ENCODE data around the gene LHX5.
"Not testable (repeated sequence)": the region's sequence is repeated elsewhere in the genome, so short reads cannot be mapped to it uniquely, and the experiment has no call there.

LHX5 gene

DNA sequence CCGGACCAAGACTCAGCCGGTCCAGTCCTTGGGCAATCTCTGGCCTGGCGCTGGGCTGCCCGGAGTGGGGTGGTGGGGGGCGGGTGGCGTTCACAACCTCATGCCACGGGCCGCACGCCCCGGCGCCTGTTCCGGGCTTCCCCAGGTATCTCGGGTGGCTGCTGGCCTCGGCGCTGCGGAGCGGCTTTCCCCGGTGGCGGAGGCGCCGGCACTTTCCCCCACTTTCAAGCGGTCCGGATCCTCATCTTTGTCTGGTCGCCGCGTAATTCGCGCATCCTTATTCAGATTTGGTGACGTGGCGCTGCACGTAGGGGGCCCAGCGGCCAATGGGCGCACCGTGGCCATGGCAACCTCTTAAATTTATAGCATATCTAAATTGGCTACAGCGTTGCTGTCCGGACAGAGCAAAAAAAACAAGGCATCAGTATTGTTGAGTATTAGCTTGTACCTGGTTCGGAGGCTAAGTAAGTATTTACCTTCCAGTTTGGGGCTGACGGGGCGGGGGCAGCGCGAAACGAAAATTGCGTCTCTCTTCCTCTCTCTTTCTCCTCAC is at the start of gene LHX5:
Gene LHX5, minus strand, starts transcription at position 253 of the 553 bp plus-strand sequence. CDS start 373 bp downstream, outside the sequence.
- no peak for DNase-seq

DNA sequence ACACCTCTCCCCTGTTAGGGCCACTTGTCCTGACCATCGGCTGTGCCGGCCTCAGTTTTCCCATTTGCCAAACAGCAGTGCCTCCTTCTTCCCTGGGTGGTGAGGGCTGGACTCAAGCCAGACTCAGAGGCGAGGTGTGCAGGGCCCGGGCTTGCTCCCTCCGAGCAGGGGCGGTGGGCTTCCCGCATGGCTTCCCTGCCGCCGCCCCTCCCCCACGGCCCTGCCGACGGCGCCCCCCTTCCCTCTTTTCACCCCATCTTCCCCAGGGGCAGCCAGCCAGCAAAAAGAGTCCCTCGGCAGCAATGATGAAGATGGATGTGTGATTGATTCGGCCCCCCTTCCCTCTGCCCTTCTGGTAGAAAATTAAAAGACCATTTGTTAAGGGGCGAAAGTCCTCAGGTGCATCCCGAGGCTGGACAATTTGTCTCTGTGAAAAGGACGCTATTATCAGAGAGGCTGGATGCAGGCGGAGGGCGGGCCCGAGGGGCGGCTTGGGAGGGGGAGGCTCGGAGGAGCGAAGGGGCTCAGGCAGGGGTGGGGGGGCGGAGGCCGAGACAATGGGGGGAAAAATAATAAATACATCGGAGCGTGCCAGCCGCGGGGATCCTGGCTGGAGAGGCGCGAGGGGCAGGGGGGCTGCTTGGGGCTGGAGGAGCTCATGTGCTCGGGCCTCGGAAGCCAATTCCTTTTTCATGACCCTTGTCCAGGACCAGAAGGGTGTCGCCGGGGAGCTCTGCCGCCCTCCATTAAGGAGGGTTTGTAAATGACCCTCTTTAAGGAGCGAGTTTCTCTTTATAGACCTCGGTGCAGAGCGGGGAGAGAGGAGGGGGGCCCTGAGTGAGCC is 48.0 kb upstream of the LHX5 start:
- no peak for DNase-seq

DNA sequence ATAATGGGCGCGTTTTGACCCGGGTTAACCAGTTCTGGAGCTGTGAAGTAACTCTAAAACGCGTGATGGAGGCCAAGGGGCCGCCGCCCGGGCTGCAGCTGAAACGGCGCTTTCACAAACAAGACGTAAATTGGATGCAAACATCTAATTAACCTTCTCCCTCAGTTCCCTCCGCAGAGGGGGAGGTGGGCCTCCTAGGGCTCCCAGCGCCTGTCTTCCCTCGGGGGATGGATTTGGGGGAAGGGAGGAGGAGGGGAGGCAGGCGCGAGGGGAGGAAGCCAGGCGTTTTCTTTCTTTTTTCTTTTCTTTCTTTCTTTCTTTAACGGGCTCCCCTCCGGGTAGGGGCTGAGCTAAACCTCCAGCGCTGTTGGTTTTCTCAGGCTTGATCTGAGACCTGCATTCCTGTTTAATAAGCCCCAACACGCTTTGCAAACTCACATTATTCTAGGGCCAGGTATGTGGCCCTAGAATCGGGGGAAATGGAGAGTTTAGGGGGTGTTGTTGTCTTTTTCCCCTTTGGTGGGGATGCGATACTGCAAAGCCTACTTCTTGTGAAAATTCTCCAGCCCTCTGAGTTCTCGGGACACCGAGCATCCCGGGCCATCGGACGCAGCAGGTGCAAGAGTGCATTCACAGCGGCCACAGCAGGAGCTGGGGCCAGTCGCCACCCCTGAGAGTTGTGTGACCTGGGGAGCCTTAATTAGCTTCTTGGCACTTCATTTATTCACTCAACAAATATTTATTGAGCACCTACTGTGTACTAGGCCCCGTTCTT is 43.6 kb upstream of the LHX5 start:
- DNase-seq: no peak

DNA sequence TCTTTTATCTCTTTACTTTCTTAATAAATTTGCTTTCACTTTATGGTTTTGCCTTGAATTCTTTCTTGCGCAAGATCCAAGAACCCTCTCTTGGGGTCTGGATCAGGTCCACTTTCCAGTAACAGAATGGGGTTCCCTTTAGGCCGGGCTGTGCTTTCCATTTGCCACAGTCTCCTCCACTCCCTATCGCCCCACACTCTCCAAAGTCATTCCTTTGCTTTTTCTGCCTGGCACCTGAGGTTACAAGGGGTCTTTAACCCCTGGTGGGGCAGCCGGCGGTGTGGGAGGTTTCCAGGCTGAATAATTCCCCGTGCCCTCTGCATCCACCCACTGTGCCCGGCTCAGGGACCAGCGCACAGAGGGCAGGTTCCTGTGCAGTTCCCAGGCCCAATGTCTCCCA is 42.9 kb upstream of the LHX5 start:
- DNase-seq: no peak

DNA sequence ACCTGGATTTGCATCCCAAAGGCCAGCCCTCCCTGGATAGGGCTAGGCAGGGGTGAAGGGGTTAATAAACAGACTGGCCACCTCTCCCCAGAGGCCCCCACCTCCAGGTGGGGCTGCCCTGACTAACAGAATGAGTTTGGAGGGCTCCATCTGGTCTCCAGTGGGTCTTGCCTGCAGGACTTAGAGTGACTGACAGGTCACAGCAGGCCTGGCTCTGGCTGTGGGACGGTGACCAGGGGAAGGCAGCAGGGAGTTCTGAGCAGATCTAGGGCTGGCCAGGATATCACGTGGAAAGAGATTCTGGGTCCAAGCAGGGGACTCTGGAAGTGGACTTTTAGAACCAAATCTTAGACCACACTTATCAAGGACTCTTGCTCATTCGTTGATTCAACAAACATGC is 40.9 kb upstream of the LHX5 start:
- DNase-seq: no peak

DNA sequence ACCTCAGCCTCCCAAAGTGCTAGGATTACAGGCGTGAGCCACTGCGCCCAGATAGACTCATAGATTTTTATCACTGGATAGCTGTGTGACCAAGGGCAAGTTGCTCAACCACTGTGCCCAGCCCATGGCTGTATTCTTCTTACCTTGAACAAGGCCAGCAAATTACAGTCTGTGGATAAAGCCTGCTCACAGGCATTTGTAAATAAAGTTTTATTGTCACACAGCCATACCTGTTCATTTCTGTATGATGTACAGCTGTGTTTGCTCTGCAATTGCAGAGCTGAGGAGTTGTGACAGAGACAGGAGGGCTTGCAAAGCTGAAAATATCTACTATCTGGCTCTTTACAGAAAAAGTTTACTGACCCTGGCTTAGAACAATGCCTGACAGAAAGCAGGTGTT is 35.2 kb upstream of the LHX5 start:
- DNase-seq: no peak

DNA sequence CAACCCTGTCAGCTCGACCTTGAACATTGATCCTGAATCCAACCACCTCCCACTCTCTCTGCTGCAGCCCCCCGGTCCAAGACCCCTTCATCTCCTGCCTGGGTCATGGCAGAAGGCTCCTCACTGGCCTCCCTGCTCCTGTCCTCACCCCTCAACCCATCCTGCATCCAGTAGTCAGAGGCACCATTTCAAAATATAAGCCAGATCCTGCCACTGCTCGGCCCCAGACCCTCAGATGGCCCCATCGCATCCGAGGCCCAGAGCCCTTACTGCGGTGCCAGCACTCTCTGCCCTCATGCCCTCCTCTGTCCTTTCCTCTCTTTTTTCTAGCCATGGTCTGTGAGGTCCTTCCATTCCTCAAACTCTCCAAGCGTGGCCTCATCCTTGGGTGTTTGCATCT is 34.3 kb upstream of the LHX5 start:
- DNase-seq: no peak

DNA sequence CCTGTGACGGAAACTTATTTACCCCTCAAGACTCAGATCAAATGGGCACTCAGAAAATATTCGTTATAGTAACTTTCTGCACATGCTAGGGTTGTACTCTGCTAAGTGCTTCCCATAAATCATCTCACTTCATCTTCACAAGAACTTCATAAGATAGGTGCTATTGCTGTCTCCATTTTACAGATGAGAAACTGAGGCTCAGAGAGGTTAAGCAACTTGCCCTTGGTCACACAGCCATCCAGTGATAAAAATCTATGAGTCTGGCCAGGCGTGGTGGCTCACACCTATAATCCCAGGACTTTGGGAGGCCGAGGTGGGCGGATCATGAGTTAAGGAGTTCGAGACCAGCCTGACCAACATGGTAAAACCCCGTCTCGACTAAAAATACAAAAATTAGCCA is 33.2 kb upstream of the LHX5 start:
- no peak for DNase-seq

DNA sequence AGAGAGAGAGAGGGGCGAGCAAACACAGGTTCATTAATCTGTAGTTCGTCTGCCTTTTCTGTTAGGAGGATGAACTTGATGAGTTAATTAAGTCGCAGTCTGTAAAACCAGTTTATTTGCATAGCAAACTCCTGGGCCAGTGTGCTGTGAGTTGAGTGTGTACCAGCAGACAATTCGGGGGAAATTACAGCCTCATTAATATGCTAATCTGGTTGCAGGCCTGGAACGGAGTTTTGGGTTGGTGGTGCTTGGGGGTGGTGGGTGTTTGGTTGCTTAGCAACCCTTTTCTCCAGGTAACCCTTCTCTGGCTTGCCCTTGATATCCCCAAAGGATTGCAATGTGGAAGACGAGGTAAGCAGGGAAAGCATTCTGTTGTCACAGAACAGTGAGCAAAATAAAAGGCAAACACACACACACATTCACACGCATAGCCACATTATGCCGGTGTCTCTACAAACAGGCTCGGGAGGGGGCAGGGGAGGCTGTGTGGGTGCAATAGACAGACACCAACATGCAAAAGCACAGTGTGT is 29.2 kb upstream of the LHX5 start:
- no peak for DNase-seq

DNA sequence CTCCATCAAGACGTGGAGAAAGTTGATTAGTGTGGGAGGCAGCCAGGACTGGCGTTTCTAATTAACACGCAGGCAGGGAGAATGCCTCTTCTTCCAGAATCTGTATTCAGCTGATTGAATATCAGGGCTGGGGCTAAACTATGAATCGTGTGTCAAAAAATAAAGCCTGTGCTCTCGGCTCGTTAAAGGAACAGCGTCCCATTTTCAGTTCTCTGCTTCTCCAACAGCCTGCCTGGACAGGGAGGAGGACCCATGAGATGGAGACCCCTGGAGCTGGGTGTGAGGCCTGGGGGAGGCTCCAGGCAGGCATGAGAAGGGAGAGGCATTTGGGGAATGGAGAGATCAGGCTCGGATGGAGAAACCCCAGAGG is 28.6 kb upstream of the LHX5 start:
- DNase-seq: no peak

DNA sequence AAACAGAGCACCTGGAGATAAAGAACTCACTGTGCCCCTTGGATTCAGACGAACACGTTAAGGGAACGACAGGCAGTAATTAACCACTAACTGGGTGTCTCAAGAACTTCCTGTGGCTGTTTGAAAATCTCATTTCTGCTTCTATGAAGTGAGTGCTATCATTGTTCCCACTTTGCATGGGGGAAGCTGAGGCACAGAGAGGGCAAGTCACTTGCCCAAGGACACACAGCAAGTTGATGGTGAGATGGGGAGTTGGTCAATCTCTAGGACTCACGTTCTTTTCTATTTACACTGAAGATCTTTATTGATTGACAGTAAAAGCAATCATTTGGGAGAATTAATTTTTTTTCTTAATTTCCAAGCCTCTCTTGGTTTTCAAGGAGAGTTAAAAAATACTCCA is 26.8 kb upstream of the LHX5 start:
- no peak for DNase-seq

DNA sequence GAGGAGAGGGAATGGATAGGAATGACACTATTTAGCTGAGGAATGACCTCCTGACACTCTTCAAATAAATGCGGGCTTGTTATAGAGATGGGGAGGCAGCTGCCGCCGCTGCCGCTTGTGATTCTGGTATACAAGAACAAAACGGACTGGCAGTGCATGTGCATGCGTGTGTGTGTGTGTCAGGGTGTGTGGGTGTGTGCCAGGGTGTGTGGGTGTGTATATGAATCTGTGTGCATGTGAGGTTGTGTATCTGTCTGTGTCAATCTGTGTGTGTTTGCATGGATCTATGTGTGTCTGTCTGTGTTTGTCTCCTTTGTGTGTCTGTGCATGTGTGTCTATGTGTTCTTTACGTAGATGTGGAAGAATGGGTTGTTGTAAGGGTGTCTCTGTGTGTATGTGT is 26.0 kb upstream of the LHX5 start:
- no peak for DNase-seq

DNA sequence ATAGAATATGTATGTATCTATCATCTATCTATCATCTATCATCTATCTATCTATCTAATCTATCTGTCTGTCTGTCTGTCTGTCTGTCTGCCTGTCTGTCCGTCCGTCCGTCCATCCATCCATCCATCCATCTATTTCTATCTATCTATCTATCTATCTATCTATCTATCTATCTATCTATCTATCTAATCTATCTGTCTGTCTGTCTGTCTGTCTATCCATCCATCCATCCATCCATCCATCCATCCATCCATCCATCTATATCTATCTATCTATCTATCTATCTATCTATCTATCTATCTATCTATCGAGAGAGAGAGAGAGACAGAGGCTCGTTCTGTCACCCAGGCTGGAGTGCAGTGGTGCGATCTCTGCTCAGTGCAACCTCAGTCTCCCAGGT is 24.3 kb upstream of the LHX5 start:
- DNase-seq: not testable (repeated sequence)

DNA sequence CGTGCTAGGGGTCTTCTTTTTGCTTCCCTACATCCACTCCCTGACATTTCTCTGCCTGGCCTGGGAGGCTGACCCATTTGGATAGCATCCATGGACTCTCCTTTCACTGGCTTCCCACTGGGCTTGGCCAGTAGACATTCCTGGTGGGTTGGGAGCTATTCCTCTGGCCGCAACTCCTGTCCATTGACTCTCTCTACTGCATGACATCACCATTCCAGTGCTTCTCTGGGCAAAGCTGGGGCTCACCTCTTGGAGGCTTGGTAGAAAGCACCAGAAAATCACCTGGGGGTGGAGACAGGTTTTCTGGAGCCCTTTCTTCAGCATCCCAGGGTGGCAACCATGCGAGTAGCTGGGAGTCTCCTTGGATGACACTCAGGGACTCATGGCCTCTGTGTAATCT is 16.7 kb upstream of the LHX5 start:
- no peak for DNase-seq

DNA sequence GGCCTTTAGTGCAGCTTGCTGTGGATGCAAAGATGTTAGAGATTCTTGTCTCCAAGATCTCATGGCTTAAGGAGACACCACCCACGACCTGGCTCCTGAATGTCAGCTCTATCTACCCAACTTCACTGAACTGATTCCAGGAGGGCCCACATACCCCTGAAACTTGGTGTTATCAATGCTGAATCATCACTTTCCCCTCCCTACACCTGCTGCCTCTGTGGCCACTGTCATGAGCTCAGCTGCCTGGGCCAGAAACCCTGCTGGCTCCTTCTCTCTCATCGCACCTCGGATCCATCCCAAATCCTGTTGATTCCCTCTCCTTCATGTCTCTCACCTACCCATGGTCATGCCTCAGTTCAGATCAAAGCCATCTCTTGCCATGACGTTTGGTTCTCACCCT is 15.1 kb upstream of the LHX5 start:
- no peak for DNase-seq

DNA sequence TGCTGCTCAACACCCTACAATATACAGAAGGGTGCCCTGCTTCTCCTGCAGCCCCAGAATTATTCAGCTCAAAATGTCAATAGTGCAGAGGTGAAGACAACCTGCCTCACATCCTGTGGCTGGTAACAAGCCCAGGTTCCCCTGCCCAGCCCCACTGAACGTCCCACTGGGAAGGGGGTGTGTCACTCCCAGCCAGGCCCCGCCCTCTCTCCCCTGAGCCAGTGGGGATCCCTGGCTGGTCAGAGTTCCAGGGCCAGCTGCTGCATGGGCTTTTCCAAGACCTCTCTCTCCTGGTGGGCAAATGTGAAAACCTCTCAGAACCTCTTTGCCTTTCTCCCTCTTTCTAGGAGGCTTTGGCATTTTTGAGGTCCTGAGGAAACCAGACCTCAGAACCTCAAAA is 13.7 kb upstream of the LHX5 start:
- no peak for DNase-seq

DNA sequence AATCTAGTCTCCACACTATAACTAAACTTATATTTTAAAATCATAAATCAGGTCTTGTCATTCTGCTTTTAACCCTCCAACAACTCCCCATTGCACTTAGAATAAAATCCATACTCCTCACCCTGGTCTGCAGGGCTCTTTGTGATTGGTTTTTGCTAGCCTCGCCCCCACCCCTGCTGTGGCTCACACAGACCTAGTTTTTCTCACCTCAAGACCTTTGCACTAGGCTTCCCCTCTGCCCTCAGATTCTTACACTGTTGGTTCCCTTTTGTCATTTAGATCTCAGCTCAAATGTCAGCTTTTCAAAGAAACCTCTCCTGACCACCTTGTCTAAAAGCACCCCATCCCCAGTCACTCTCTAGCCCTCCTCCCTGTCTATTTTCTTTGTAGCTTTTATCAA is 10.7 kb upstream of the LHX5 start:
- DNase-seq: no peak

DNA sequence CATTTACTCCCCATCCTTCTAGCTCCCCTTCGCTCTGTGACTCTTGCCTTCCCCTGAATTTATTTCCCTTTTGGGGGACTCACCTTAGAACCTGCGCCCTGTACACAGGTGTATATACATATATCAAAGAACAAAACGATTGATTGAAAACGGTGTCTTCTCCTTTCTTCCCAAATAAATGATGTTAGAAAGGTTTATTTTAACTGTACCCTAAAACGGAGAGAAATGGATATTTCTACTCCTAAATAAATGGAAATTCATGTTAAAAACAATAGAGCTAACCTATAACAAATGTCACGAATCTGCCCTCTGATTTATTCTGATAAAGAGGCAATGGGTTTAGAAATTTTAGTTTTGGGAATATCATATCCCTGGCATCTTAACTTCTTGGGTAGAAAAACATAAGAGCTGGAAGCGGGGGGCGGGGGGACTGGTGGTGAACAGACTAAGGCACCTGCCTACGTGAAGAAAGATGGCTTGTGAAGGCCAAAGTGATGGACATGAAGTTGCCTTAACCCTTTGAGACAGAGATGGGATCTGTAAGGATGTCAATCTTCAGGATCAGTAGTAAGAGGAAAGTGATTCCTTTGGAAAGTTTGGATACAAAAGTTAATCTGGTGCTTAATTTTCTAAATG is 8.8 kb upstream of the LHX5 start:
- DNase-seq: no peak

DNA sequence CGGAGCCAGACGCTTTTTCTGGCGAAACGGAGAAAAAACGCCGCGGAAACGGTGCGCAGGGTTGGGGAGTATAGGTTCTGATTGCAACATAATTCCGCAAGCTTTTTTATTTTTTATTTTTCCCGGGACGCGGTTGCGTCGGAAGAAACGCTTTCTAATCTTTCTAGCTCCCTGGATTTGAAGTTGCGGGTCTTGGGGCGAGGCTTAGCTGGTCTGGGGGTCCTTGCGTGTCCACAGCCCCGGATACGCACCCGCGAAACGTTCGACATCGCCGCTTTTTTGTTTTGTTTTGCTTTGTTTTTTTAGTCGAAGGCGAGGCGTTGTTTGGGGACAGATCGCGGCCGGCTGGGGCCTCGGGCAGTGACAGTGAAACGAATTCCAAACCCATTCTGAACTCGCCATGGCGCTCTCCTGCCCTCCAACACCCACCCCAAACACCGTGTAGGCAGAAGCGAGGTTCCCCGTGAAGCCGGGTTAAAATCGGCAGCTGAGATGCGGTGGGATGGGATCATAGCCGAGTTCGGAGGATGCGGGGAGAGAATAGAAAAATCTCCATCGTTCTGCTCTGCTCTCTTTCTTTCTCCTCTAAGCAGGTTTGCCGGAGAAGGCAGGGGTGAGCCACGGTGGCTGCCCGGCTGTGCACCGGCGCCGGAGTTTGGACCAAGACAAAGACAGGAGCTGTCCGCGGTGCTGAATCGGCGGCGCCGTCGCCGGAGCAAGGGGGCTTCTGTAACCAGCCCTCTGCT is 8.1 kb upstream of the LHX5 start:
- no peak for DNase-seq

DNA sequence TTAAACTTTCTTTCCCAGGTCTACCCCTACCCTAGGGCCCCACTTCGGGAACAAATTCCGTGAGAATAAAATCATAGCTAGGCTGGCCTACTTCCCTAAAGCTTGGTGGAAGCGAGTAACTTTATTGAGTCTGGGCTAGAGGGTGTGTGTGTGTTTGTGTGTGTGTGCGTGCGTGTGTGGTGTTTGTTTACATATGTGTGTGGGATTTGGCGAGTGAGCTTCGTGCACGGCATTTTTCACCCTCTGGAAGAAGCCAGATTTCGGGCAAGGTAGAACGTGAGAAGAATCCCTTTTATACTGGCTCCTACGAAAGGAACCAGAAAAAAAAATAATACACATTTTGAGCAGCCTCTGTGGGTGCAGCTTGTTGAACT is 7.5 kb upstream of the LHX5 start:
- no peak for DNase-seq

DNA sequence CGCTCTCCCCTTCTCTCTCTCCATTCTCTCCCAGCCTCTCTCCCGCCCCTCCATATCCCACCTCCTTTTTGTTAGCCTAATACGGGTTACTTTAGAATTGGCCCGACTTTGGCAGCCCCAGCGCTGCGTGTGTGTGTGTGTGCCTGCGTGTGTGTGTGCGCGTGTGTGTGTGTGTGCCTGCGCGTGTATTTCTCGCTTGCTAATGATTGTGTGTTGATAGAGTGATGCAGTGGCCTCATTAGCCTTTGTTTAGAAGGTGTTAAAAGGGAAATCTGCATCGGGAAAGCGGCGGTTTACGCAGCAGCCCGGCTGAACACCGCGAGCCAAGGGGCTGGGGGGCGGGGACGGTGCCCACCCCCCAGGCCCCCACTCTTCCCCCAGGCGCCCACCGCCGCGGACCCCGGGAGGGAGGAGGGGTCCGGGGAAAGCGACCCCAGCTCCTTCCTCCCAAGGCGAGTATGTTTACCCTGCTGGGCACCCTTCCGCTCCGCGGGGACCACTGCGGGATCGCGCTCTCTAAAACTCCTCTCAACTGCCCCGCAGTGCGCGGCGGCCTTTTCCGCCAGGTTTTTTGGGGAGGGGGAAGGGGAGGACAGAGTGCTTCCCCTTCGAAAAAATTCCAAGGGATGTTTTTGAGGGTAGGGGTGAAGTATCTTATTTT is 6.8 kb upstream of the LHX5 start:
- no peak for DNase-seq

DNA sequence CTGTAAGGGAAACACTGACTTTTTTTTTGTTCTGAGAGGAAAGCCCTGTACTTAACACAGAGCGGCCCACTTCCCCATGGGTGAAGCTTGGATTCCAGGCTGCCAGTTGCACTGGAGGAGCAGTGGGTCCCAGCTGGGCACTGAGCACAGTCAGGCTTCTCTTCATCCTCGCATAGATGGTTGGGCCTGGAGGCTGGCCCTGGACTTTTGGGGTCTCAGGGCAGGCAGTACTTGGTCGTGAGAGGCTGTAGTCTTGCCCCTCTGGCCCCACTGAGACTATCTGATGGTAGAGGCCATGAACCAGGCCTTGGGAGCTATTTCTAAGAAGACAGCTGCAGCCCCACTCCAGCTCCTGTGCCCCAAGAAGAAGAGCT is 6.2 kb upstream of the LHX5 start:
- DNase-seq: no peak
